Panc1 (cell line): ENCODE results near the gene MAGI2. TPM values are rescaled to one million over a fixed set of nuclear protein-coding genes. Genes with fewer than 3 reads are reported as not detected.

Experiments
- ATAC-seq: fragments of 200-7000 bp; cut with Tn5 transposase; 2 replicates; pipeline ENCODE4 v1.9.1; 2020; ENCODE audit warnings: mild to moderate bottlenecking, moderate library complexity
- BruUV-seq: library from RNA; stranded (reverse); fragments of 400-500 nt; replicated peaks from 2 replicates; lab custom pipeline; 2021; lab: Mats Ljungman, UMichigan
- CTCF ChIA-PET: fragments of 300-600 bp; sonication (Branson Sonifier 250); formaldehyde crosslinking; loops from one replicate; lab custom pipeline; 2022; ENCODE audit warnings: antibody characterized with exemption; lab: Charles Lee
- POLR2A ChIA-PET: fragments of 300-600 bp; sonication (Branson Sonifier 250); formaldehyde crosslinking; loops from one replicate; lab custom pipeline; 2022; ENCODE audit warnings: antibody characterized with exemption; lab: Charles Lee
- DNase-seq: peaks from one replicate; pipeline ENCODE4 v3.0.0-alpha.2; 2010; ENCODE audit warnings: low read depth, low spot score
- H3K27ac ChIP-seq: 2 replicates; pipeline ENCODE4 v1.5.1; 2011; ENCODE audit warnings: mild to moderate bottlenecking, low read length, inconsistent platforms
- H3K27me3 ChIP-seq: fragments of 200-500 bp; sonication (Bioruptor generic); 2 replicates; pipeline ENCODE4 v1.6.0; 2014; ENCODE audit warnings: low read length, inconsistent platforms; ENCODE audit not compliant: control insufficient read depth, insufficient read depth
- H3K36me3 ChIP-seq: fragments of 200-500 bp; sonication (Bioruptor generic); 2 replicates; pipeline ENCODE4 v1.5.1; 2014; ENCODE audit warnings: inconsistent platforms, mild to moderate bottlenecking, low read length, moderate library complexity; ENCODE audit not compliant: control insufficient read depth, insufficient read depth
- H3K4me1 ChIP-seq: 2 replicates; pipeline ENCODE4 v1.5.1; 2011; ENCODE audit warnings: inconsistent platforms, mild to moderate bottlenecking, low read length, moderate library complexity; ENCODE audit not compliant: control insufficient read depth, insufficient read depth
- H3K4me3 ChIP-seq, 2 experiments: 2 replicates each; pipeline ENCODE4 v1.5.1; 2011 to 2012; ENCODE audit warnings: low read depth in 2 of 2, low read length in 2 of 2, mild to moderate bottlenecking in 2 of 2, inconsistent platforms in 1 of 2, moderate library complexity in 1 of 2
- H3K9me3 ChIP-seq: fragments of 200-500 bp; sonication (Bioruptor generic); 2 replicates; pipeline ENCODE4 v1.5.1; 2014; ENCODE audit warnings: low read depth, mild to moderate bottlenecking, inconsistent platforms, low read length, moderate library complexity; ENCODE audit not compliant: control insufficient read depth, insufficient read depth
- POLR2AphosphoS5 ChIP-seq: IDR thresholded peaks from 2 replicates; pipeline ENCODE4 v1.6.1; 2012; ENCODE audit warnings: mild to moderate bottlenecking, low read depth, low read length, moderate library complexity
- SIN3A ChIP-seq: IDR thresholded peaks from 2 replicates; pipeline ENCODE4 v1.6.1; 2012; ENCODE audit warnings: low read depth, mild to moderate bottlenecking, low read length, moderate library complexity, borderline replicate concordance; ENCODE audit not compliant: insufficient read depth
- TCF7L2 ChIP-seq: IDR thresholded peaks from 2 replicates; pipeline ENCODE4 v1.6.1; 2011; ENCODE audit warnings: mild to moderate bottlenecking, low read depth, low read length, inconsistent platforms
- in situ Hi-C: cut with HindIII; loops from 2 replicates; pipeline ENCODE4 v1.10.0; 2016; ENCODE audit warnings: low sequenced_read_pairs, low pct_unique_long_range_greater_than_20kb
- intact Hi-C: fragments of 100-400 bp; cut with micrococcal nuclease; formaldehyde crosslinking; loops from one replicate; pipeline ENCODE4 v1.10.0; 2022; ENCODE audit not compliant: unreplicated experiment
- total RNA-seq: library from RNA; stranded (reverse); gene quantifications from one replicate; pipeline ENCODE4 v1.2.1, GENCODE V29; 2021; ENCODE audit not compliant: unreplicated experiment
- TF ChIP-seq, protein P1 (sequence below): fragments of 450-650 bp; IDR thresholded peaks from 2 replicates; pipeline ENCODE4 v1.5.1; 2017; ENCODE audit warnings: mild to moderate bottlenecking
- TF ChIP-seq, protein P2 (sequence below), 2 experiments: IDR thresholded peaks; 2 replicates each; pipeline ENCODE4 v1.6.1; 2011 to 2012; ENCODE audit warnings: low read depth in 2 of 2, control low read depth in 1 of 2, low read length in 1 of 2, mild to moderate bottlenecking in 1 of 2, moderate library complexity in 1 of 2; ENCODE audit not compliant: insufficient read depth in 1 of 2

Gene MAGI2
- total RNA-seq, 1 experiment from 2014 or later: 5.4 TPM

GRCh38 chr7:78638364-78638763 lies 815.1 kb downstream of the MAGI2 start:
- Histone ChIP-seq H3K4me1 (no peaks in the 10 kb centered on the region), H3K4me3 (no peak overlapping the region), H3K27ac (no peak overlapping the region), H3K27me3 (no peaks in the 10 kb centered on the region), H3K36me3 (no peaks in the 10 kb centered on the region), H3K9me3 (no peaks in the 10 kb centered on the region)
- intact Hi-C loops: no loop called here
- no peak for ATAC-seq
- ChIA-PET POLR2A (no interaction called here), CTCF (no interaction called here)
- TF ChIP-seq SIN3A: no peak
- no peak for TF ChIP-seq POLR2AphosphoS5
- TF ChIP-seq, protein P1, sequence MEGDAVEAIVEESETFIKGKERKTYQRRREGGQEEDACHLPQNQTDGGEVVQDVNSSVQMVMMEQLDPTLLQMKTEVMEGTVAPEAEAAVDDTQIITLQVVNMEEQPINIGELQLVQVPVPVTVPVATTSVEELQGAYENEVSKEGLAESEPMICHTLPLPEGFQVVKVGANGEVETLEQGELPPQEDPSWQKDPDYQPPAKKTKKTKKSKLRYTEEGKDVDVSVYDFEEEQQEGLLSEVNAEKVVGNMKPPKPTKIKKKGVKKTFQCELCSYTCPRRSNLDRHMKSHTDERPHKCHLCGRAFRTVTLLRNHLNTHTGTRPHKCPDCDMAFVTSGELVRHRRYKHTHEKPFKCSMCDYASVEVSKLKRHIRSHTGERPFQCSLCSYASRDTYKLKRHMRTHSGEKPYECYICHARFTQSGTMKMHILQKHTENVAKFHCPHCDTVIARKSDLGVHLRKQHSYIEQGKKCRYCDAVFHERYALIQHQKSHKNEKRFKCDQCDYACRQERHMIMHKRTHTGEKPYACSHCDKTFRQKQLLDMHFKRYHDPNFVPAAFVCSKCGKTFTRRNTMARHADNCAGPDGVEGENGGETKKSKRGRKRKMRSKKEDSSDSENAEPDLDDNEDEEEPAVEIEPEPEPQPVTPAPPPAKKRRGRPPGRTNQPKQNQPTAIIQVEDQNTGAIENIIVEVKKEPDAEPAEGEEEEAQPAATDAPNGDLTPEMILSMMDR: no peak
- TF ChIP-seq, protein P2, sequence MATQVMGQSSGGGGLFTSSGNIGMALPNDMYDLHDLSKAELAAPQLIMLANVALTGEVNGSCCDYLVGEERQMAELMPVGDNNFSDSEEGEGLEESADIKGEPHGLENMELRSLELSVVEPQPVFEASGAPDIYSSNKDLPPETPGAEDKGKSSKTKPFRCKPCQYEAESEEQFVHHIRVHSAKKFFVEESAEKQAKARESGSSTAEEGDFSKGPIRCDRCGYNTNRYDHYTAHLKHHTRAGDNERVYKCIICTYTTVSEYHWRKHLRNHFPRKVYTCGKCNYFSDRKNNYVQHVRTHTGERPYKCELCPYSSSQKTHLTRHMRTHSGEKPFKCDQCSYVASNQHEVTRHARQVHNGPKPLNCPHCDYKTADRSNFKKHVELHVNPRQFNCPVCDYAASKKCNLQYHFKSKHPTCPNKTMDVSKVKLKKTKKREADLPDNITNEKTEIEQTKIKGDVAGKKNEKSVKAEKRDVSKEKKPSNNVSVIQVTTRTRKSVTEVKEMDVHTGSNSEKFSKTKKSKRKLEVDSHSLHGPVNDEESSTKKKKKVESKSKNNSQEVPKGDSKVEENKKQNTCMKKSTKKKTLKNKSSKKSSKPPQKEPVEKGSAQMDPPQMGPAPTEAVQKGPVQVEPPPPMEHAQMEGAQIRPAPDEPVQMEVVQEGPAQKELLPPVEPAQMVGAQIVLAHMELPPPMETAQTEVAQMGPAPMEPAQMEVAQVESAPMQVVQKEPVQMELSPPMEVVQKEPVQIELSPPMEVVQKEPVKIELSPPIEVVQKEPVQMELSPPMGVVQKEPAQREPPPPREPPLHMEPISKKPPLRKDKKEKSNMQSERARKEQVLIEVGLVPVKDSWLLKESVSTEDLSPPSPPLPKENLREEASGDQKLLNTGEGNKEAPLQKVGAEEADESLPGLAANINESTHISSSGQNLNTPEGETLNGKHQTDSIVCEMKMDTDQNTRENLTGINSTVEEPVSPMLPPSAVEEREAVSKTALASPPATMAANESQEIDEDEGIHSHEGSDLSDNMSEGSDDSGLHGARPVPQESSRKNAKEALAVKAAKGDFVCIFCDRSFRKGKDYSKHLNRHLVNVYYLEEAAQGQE (IDR thresholded peaks at IDR 0.05; ENCODE audit: insufficient read depth in 1 of 2, low read depth in 2 of 2, low read length in 1 of 2): no peak
- in situ Hi-C loops: no loop called here
- BruUV-seq: no TSS peak
- DNase-seq: no peak

GRCh38 chr7:78636727-78637126 lies 816.7 kb downstream of the MAGI2 start:
- TF ChIP-seq POLR2AphosphoS5 (no peak), SIN3A (no peak), TCF7L2 (no peak)
- TF ChIP-seq, protein P2 (IDR thresholded peaks at IDR 0.05; ENCODE audit: insufficient read depth in 1 of 2, low read depth in 2 of 2, low read length in 1 of 2): no peak
- TF ChIP-seq, protein P1: no peak
- ATAC-seq (no peak), DNase-seq (no peak)
- BruUV-seq: no TSS peak
- Histone ChIP-seq H3K4me1 (no peaks in the 10 kb centered on the region), H3K4me3 (no peak overlapping the region), H3K27me3 (no peaks in the 10 kb centered on the region), H3K9me3 (no peaks in the 10 kb centered on the region), H3K36me3 (no peaks in the 10 kb centered on the region), H3K27ac (no peak overlapping the region)
- in situ Hi-C loops (no loop called here), intact Hi-C loops (no loop called here)
- POLR2A ChIA-PET: no interaction called here
- CTCF ChIA-PET: no interaction called here
